SK-N-SH treated with all-trans-retinoic acid at 6 μM for 48 hours (cell line): Measurements from ENCODE around the gene TRIM66.

Experiments
- ATAC-seq: fragments of 200-7000 bp; cut with Tn5 transposase; 3 replicates; pipeline ENCODE4 v1.9.1; 2020; ENCODE audit warnings: mild to moderate bottlenecking, moderate library complexity
- BACH2 ChIP-seq: fragments of 250-450 bp; sonication (Bioruptor Pico); IDR thresholded peaks from 2 replicates; pipeline ENCODE4 v1.9.0; 2021; ENCODE audit warnings: mild to moderate bottlenecking, borderline replicate concordance
- CSDC2 ChIP-seq: fragments of 250-450 bp; sonication (Bioruptor Pico); IDR thresholded peaks from 2 replicates; pipeline ENCODE4 v1.5.0; 2020; ENCODE audit warnings: mild to moderate bottlenecking, moderate library complexity
- GLIS3 ChIP-seq: fragments of 250-450 bp; sonication (Bioruptor Pico); IDR thresholded peaks from 2 replicates; pipeline ENCODE4 v1.5.0; 2020; ENCODE audit warnings: mild to moderate bottlenecking, moderate library complexity
- ISL1 ChIP-seq: fragments of 250-450 bp; sonication (Bioruptor Pico); IDR thresholded peaks from 2 replicates; pipeline ENCODE4 v2.1.2; 2022; ENCODE audit warnings: mild to moderate bottlenecking, moderate library complexity
- OSR1 ChIP-seq: fragments of 250-450 bp; sonication (Bioruptor Pico); IDR thresholded peaks from 2 replicates; pipeline ENCODE4 v1.8.0; 2022; ENCODE audit warnings: moderate library complexity, mild to moderate bottlenecking, inconsistent platforms
- RARB ChIP-seq: fragments of 250-450 bp; sonication (Bioruptor Pico); IDR thresholded peaks from 2 replicates; pipeline ENCODE4 v1.8.0; 2021; ENCODE audit warnings: mild to moderate bottlenecking, moderate library complexity
- TCF4 ChIP-seq: fragments of 250-450 bp; sonication (Bioruptor Pico); IDR thresholded peaks from 2 replicates; pipeline ENCODE4 v1.8.0; 2021; ENCODE audit warnings: mild to moderate bottlenecking, moderate library complexity, borderline replicate concordance
- ZC3H10 ChIP-seq: fragments of 250-450 bp; sonication (Bioruptor Pico); IDR thresholded peaks from 2 replicates; pipeline ENCODE4 v1.5.1; 2021; ENCODE audit warnings: mild to moderate bottlenecking, moderate library complexity
- ZFP30 ChIP-seq: fragments of 450-650 bp; formaldehyde crosslinking; IDR thresholded peaks from 2 replicates; pipeline ENCODE4 v1.5.0; 2022; ENCODE audit warnings: mild to moderate bottlenecking, moderate library complexity
- ZNF70 ChIP-seq: fragments of 450-650 bp; formaldehyde crosslinking; IDR thresholded peaks from 2 replicates; pipeline ENCODE4 v1.5.0; 2020; ENCODE audit warnings: mild to moderate bottlenecking, moderate library complexity
- TF ChIP-seq, protein P1 (sequence below): fragments of 250-450 bp; sonication (Bioruptor Pico); IDR thresholded peaks from 2 replicates; pipeline ENCODE4 v1.5.0; 2020; ENCODE audit warnings: mild to moderate bottlenecking, moderate library complexity
- TF ChIP-seq, protein P2 (sequence below): fragments of 250-450 bp; sonication (Bioruptor Pico); IDR thresholded peaks from 2 replicates; pipeline ENCODE4 v1.8.0; 2020; ENCODE audit warnings: mild to moderate bottlenecking, moderate library complexity, borderline replicate concordance
- TF ChIP-seq, protein P3 (sequence below): fragments of 250-450 bp; sonication (Bioruptor Pico); IDR thresholded peaks from 2 replicates; pipeline ENCODE4 v1.8.0; 2021; ENCODE audit warnings: low read depth, mild to moderate bottlenecking, moderate library complexity, borderline replicate concordance
- TF ChIP-seq, protein P4 (sequence below): fragments of 250-450 bp; sonication (Bioruptor Pico); IDR thresholded peaks from 2 replicates; pipeline ENCODE4 v1.5.1; 2020; ENCODE audit warnings: low read depth, mild to moderate bottlenecking, moderate library complexity
- TF ChIP-seq, protein P5 (sequence below): fragments of 250-450 bp; sonication (Bioruptor Pico); IDR thresholded peaks from 2 replicates; pipeline ENCODE4 v1.5.1; 2021; ENCODE audit warnings: mild to moderate bottlenecking, moderate library complexity

The TRIM66 gene

DNA sequence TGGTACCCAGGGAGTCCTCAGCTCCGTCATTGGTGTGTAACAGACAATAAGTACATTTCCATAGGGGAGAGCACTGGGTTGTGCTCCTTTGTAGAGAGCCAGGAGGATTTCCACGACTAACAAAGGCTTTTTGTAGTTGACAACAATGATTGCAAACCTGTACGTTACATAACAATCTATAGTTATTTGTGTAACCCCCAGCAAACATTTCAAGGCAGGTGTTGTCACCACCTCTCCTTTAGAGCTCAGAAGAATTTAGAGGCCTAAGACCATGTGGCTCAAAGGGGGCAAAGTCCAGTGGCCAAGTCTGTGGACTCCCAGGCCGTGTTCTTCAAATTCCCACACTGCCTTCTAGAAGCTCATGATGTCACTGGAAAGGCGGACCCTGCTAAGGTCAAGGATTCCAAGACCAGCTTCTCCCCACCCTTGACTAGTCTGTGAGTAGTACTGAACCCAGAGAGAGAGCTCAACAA lies 15.9 kb upstream of the TRIM66 start (continued):
- TF ChIP-seq RARB (CRISPR knock-in tag) (no peak), ISL1 (CRISPR knock-in tag) (no peak), ZC3H10 (CRISPR knock-in tag) (no peak), TCF4 (no peak)
- TF ChIP-seq, protein P1, sequence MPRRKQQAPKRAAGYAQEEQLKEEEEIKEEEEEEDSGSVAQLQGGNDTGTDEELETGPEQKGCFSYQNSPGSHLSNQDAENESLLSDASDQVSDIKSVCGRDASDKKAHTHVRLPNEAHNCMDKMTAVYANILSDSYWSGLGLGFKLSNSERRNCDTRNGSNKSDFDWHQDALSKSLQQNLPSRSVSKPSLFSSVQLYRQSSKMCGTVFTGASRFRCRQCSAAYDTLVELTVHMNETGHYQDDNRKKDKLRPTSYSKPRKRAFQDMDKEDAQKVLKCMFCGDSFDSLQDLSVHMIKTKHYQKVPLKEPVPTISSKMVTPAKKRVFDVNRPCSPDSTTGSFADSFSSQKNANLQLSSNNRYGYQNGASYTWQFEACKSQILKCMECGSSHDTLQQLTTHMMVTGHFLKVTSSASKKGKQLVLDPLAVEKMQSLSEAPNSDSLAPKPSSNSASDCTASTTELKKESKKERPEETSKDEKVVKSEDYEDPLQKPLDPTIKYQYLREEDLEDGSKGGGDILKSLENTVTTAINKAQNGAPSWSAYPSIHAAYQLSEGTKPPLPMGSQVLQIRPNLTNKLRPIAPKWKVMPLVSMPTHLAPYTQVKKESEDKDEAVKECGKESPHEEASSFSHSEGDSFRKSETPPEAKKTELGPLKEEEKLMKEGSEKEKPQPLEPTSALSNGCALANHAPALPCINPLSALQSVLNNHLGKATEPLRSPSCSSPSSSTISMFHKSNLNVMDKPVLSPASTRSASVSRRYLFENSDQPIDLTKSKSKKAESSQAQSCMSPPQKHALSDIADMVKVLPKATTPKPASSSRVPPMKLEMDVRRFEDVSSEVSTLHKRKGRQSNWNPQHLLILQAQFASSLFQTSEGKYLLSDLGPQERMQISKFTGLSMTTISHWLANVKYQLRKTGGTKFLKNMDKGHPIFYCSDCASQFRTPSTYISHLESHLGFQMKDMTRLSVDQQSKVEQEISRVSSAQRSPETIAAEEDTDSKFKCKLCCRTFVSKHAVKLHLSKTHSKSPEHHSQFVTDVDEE (CRISPR knock-in tag): no peak
- TF ChIP-seq, all 23 proteins: peak for 0

DNA sequence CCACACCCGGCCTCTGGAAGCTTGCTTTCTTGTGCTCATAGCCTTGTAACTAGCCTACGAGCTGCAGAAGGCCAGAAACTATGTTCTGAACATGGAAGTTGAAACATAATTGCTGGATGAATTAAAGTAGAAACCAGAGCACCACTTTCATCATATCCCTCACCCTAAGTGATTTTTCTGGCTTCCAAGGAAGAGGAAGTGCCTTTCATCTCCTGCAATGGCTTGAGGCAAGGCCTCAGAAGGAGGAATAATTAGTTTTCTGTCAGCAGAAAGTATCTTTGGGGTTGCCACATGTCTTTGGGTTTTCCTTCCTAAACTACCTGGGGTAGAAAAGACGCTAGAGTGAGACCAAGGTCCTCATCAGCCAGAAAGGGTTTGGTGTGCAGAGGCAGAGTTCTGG lies 14.6 kb upstream of the TRIM66 start:
- no peak for TF ChIP-seq BACH2 (CRISPR knock-in tag)
- TF ChIP-seq TCF4: no peak
- TF ChIP-seq CSDC2 (CRISPR knock-in tag): no peak
- TF ChIP-seq, all 23 proteins: peak for 0
- ATAC-seq: no peak

DNA sequence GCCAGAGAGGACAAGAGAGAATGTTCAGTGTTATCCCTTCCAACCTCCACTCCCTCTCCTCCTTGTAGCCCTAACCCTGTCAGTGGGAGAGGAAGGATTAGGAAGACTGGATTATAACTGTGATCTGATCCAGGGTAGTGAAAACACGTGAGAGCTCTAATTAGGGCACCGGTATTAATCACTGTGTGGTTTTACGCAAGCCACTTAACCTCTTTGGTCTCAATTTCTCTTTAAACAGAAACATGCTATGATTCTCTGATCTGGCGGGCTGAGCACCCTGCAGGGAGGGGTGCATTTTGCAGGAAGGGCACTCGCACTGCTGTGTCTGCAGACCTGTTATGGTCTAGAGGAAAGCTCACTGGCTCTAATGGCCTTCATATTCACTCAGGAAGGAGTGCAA lies 11.7 kb upstream of the TRIM66 start:
- no peak for TF ChIP-seq ZNF70 (CRISPR knock-in tag)
- TF ChIP-seq OSR1 (CRISPR knock-in tag): no peak
- TF ChIP-seq, protein P1 (CRISPR knock-in tag): no peak
- TF ChIP-seq, protein P2, sequence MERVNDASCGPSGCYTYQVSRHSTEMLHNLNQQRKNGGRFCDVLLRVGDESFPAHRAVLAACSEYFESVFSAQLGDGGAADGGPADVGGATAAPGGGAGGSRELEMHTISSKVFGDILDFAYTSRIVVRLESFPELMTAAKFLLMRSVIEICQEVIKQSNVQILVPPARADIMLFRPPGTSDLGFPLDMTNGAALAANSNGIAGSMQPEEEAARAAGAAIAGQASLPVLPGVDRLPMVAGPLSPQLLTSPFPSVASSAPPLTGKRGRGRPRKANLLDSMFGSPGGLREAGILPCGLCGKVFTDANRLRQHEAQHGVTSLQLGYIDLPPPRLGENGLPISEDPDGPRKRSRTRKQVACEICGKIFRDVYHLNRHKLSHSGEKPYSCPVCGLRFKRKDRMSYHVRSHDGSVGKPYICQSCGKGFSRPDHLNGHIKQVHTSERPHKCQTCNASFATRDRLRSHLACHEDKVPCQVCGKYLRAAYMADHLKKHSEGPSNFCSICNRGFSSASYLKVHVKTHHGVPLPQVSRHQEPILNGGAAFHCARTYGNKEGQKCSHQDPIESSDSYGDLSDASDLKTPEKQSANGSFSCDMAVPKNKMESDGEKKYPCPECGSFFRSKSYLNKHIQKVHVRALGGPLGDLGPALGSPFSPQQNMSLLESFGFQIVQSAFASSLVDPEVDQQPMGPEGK (CRISPR knock-in tag): no peak
- TF ChIP-seq, protein P3, sequence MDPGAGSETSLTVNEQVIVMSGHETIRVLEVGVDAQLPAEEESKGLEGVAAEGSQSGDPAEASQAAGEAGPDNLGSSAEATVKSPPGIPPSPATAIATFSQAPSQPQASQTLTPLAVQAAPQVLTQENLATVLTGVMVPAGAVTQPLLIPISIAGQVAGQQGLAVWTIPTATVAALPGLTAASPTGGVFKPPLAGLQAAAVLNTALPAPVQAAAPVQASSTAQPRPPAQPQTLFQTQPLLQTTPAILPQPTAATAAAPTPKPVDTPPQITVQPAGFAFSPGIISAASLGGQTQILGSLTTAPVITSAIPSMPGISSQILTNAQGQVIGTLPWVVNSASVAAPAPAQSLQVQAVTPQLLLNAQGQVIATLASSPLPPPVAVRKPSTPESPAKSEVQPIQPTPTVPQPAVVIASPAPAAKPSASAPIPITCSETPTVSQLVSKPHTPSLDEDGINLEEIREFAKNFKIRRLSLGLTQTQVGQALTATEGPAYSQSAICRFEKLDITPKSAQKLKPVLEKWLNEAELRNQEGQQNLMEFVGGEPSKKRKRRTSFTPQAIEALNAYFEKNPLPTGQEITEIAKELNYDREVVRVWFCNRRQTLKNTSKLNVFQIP: no peak
- TF ChIP-seq CSDC2 (CRISPR knock-in tag): no peak
- TF ChIP-seq GLIS3: no peak
- TF ChIP-seq, all 23 proteins: peak for 0

DNA sequence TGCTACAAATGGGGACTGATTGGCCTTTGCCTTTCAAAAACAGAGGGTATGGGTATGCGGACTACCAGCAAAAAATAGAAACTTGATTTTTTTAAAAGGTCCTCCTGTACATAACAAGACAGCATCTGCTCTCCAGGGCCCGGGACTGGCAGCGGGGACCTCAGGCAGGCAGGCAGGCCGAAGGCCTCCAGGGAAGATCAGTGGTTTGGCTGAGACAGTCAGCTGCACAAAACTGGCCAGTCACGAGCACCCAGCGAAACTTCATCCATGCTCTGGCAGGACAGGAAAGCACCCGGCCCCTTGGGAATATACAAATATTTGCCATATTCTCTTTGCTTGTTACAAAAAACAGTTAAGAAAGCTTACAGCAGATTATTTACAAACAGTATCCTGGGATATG lies 11.1 kb upstream of the TRIM66 start:
- TF ChIP-seq, protein P1 (CRISPR knock-in tag): no peak
- TF ChIP-seq ISL1 (CRISPR knock-in tag) (no peak), ZFP30 (CRISPR knock-in tag) (no peak), TCF4 (no peak)
- TF ChIP-seq, protein P4, sequence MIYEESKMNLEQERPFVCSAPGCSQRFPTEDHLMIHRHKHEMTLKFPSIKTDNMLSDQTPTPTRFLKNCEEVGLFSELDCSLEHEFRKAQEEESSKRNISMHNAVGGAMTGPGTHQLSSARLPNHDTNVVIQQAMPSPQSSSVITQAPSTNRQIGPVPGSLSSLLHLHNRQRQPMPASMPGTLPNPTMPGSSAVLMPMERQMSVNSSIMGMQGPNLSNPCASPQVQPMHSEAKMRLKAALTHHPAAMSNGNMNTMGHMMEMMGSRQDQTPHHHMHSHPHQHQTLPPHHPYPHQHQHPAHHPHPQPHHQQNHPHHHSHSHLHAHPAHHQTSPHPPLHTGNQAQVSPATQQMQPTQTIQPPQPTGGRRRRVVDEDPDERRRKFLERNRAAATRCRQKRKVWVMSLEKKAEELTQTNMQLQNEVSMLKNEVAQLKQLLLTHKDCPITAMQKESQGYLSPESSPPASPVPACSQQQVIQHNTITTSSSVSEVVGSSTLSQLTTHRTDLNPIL (CRISPR knock-in tag): no peak
- TF ChIP-seq, protein P5, sequence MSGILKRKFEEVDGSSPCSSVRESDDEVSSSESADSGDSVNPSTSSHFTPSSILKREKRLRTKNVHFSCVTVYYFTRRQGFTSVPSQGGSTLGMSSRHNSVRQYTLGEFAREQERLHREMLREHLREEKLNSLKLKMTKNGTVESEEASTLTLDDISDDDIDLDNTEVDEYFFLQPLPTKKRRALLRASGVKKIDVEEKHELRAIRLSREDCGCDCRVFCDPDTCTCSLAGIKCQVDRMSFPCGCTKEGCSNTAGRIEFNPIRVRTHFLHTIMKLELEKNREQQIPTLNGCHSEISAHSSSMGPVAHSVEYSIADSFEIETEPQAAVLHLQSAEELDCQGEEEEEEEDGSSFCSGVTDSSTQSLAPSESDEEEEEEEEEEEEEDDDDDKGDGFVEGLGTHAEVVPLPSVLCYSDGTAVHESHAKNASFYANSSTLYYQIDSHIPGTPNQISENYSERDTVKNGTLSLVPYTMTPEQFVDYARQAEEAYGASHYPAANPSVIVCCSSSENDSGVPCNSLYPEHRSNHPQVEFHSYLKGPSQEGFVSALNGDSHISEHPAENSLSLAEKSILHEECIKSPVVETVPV: no peak
- ATAC-seq: no peak

More for the DNA sequence above, 11.7 kb upstream of the TRIM66 start:
- ATAC-seq: no peak
